OCI-LY1 (cell line): ENCODE measurements around the gene GNAS-AS1.

Source experiments
- EZH2 ChIP-seq: fragments of 200-600 bp; sonication (generic), shearing (Covaris generic); IDR thresholded peaks from 2 replicates; pipeline ENCODE4 v1.8.0; 2017; ENCODE audit warnings: borderline replicate concordance, mixed run types, mild to moderate bottlenecking, antibody characterized with exemption, low read length, moderate library complexity, mixed read lengths
- TF ChIP-seq, protein P1 (sequence below): fragments of 200-600 bp; sonication (generic), shearing (Covaris generic); IDR thresholded peaks from 2 replicates; pipeline ENCODE4 v1.5.1; 2017; ENCODE audit warnings: mild to moderate bottlenecking, antibody characterized with exemption, low read length, moderate library complexity, mixed read lengths

- TF ChIP-seq, protein P1, sequence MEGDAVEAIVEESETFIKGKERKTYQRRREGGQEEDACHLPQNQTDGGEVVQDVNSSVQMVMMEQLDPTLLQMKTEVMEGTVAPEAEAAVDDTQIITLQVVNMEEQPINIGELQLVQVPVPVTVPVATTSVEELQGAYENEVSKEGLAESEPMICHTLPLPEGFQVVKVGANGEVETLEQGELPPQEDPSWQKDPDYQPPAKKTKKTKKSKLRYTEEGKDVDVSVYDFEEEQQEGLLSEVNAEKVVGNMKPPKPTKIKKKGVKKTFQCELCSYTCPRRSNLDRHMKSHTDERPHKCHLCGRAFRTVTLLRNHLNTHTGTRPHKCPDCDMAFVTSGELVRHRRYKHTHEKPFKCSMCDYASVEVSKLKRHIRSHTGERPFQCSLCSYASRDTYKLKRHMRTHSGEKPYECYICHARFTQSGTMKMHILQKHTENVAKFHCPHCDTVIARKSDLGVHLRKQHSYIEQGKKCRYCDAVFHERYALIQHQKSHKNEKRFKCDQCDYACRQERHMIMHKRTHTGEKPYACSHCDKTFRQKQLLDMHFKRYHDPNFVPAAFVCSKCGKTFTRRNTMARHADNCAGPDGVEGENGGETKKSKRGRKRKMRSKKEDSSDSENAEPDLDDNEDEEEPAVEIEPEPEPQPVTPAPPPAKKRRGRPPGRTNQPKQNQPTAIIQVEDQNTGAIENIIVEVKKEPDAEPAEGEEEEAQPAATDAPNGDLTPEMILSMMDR, result no peak
- TF ChIP-seq EZH2, result no peak
These were observed 48.1 kb upstream of the GNAS-AS1 start for GRCh38 chr20:58898629-58899408.
